Chondrocyte (in vitro differentiated cells): Measurements from ENCODE around the gene MPND. TPM values are rescaled to one million over a fixed set of nuclear protein-coding genes. Genes with fewer than 3 reads are reported as not detected.

Experiments
- DNase-seq: peaks from one replicate; pipeline ENCODE4 v3.0.0; 2021; ENCODE audit warnings: mixed read lengths, low spot score
- H3K27ac Mint-ChIP-seq: one replicate; pipeline ENCODE4 v1.8.0; 2021; ENCODE audit warnings: mild to moderate bottlenecking, moderate library complexity, mixed read lengths; ENCODE audit not compliant: unreplicated experiment
- H3K27me3 Mint-ChIP-seq: 2 replicates; pipeline ENCODE4 v1.8.0; 2021; ENCODE audit warnings: low read depth, mixed read lengths
- H3K36me3 Mint-ChIP-seq: 2 replicates; pipeline ENCODE4 v1.8.0; 2021; ENCODE audit warnings: low read depth, mixed read lengths
- H3K4me1 Mint-ChIP-seq: 2 replicates; pipeline ENCODE4 v1.8.0; 2021; ENCODE audit warnings: low read depth, mild to moderate bottlenecking, mixed read lengths
- H3K4me3 Mint-ChIP-seq: one replicate; pipeline ENCODE4 v1.8.0; 2021; ENCODE audit warnings: mild to moderate bottlenecking, moderate library complexity, mixed read lengths; ENCODE audit not compliant: unreplicated experiment
- H3K9me3 Mint-ChIP-seq: 2 replicates; pipeline ENCODE4 v1.8.0; 2021; ENCODE audit warnings: low read depth, mixed read lengths
- CTCF ChIP-seq: fragments of 200-600 bp; sonication (generic); IDR thresholded peaks from 2 replicates; pipeline ENCODE4 v1.5.0; 2021; ENCODE audit warnings: antibody characterized with exemption, mild to moderate bottlenecking, moderate library complexity
- total RNA-seq: library from RNA; stranded (reverse); gene quantifications from 3 replicates; pipeline ENCODE4 v1.2.1, GENCODE V29; 2021

The MPND gene
- total RNA-seq, 1 donor from 2014 or later: 14.9 TPM

DNA sequence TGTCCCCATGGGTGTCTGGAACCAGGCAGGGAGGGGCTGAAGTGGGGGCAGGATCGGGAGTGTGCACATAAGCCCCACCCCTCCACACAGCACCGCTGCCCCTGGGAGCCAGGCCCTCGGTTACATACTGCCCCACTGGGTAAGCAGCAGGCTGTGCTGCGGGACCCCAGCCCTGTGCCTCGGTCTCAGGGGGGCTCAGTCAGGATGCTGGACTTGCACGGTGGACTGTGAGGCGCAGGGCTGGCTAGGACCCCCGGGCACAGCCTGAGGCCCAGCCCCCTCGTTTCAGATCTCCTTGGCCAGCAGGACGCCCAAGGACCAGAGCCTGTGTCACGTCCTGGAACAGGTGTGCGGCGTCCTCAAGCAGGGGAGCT is 16.3 kb downstream of the MPND start:
- H3K9me3 Mint-ChIP-seq: no peaks in the 10 kb centered on the region
- peaks cover 5% of the 10 kb centered on the region for H3K36me3 Mint-ChIP-seq
- peak overlapping the region; percentile 17 for H3K27ac Mint-ChIP-seq
- H3K4me1 Mint-ChIP-seq: peaks cover 7% of the 10 kb centered on the region
- no peak for TF ChIP-seq CTCF
- H3K4me3 Mint-ChIP-seq: no peak overlapping the region
- DNase-seq: no peak
- no peaks in the 10 kb centered on the region for H3K27me3 Mint-ChIP-seq

DNA sequence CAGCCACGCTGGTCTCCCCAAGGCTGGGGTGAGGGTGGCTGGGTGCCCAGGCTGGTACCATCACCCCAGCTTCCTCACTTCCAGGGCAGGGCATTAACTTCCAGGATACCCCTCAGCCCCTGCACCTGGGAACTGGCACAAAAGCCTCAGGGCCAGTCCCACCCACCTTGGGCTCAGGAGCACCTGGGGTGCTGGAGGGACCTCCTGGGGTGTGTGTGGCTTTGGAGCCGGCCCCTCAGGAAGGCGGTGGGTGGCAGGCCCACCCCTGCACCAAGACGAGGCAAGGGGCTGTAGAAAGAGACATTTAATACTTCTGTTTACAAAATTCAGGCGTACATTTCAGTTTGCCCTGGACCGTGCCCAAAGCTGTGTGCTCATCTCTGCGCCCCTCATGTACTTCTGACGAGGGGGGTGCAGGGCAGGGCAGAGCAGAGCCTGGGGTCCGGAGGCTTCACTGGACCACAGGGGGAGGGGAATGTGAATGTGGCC is 16.8 kb downstream of the MPND start:
- no peak for DNase-seq
- no peak overlapping the region for H3K27ac Mint-ChIP-seq
- no peak overlapping the region for H3K4me3 Mint-ChIP-seq
- no peaks in the 10 kb centered on the region for H3K27me3 Mint-ChIP-seq
- H3K4me1 Mint-ChIP-seq: peaks cover 7% of the 10 kb centered on the region
- H3K9me3 Mint-ChIP-seq: no peaks in the 10 kb centered on the region
- peaks cover 5% of the 10 kb centered on the region for H3K36me3 Mint-ChIP-seq
- no peak for TF ChIP-seq CTCF

DNA sequence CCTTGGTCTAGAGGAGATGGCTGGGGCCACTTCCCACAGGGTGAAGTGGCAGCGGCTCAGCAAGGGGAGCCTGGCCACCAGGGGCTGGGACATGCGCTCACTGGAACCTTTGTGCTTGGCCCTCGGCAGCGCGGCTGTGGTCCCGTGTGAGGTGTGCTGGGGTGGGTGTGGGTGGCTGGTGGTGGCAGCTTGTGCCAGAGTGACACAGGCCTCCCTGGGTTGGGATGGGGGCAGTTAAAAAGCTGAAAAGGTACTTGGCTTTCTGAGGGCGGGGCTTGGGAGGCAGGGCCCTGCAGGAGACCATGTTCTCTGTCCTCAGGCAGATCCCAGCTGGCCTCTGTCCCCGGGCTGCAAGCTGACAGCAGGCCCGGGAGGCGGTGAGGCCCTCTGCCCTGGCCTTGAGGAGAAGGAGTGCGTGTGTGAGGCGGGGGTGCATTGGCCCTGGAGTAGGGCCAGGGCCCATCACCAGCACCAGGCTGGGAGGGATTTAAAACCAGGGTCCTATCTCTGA is 17.3 kb downstream of the MPND start:
- peak; percentile 85 for DNase-seq
- Mint-ChIP-seq H3K4me1 (peaks cover 7% of the 10 kb centered on the region), H3K27ac (no peak overlapping the region), H3K27me3 (no peaks in the 10 kb centered on the region), H3K4me3 (no peak overlapping the region), H3K9me3 (no peaks in the 10 kb centered on the region), H3K36me3 (peaks cover 5% of the 10 kb centered on the region)
- no peak for TF ChIP-seq CTCF

DNA sequence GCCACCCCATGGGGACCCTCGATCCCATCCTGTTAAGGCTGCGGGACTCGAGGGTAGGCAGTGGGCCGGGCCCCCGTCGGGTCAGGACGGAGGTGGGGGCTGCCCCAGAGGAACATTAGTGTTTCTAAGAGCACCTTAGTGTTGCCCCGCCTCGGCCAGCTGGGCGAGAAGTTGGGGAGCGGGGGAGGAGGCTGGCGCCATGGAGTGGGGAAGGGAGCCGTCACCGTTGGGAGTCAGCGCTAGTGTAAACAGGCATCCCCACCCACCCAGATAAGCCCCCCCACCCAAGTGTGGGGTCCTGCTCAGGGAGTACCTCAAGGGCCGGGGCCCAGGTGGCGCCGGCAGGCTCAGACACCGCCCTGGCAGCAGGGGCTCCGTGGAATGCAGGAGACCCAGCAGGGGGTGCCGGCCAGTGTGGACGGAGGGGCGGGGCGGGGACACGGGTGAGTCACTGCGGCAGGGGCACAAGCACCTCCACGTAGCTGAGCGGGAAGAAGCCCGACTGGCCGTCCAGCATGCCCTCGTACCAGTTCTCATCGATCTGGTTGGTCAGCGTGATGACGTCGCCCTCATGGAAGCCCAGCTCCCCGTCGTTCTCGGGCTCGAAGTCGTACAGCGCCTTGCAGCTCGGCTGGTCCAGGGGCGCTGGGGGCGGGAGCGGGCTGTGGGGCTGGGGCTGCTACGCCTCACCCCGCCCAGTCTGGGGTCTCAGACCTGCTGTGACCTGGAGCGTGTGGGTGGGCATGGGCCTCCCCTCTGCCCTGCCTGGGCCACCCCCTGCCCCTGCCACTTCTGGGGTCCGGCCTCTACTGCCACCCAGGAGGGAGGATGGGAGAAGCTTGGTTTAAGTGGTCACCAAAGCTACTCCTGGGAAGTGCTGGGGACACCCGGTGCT is 18.0 kb downstream of the MPND start:
- Mint-ChIP-seq H3K27ac (no peak overlapping the region), H3K9me3 (no peaks in the 10 kb centered on the region), H3K27me3 (no peaks in the 10 kb centered on the region), H3K36me3 (peaks cover 5% of the 10 kb centered on the region), H3K4me3 (no peak overlapping the region), H3K4me1 (peaks cover 7% of the 10 kb centered on the region)
- no peak for TF ChIP-seq CTCF
- peak; percentile 86 for DNase-seq

- H3K4me1 Mint-ChIP-seq: peaks cover 7% of the 10 kb centered on the region
- H3K27ac Mint-ChIP-seq: peak overlapping the region; percentile 32
- H3K36me3 Mint-ChIP-seq: peaks cover 5% of the 10 kb centered on the region
- no peaks in the 10 kb centered on the region for H3K9me3 Mint-ChIP-seq
- TF ChIP-seq CTCF: no peak
- peak; percentile 87 for DNase-seq
- H3K27me3 Mint-ChIP-seq: no peaks in the 10 kb centered on the region
- H3K4me3 Mint-ChIP-seq: no peak overlapping the region
Observed at GRCh38 chr19:4362101-4362828, 18.9 kb downstream of the MPND start.
